Effector CD8-positive, alpha-beta T cell (primary cell): ENCODE measurements around the gene UBXN4.
"Not testable (repeated sequence)": the region's sequence is repeated elsewhere in the genome, so short reads cannot be mapped to it uniquely, and the experiment has no call there.

ENCODE experiments used
- DNase-seq: peaks from one replicate; lab custom pipeline; 2025; lab: John Stamatoyannopoulos, UW

The UBXN4 gene

GRCh38 chr2:135807874-135808273 lies 66.2 kb downstream of the UBXN4 start:
- DNase-seq, result not testable (repeated sequence)

GRCh38 chr2:135812907-135813511 lies 71.4 kb downstream of the UBXN4 start:
- no peak for DNase-seq

DNA sequence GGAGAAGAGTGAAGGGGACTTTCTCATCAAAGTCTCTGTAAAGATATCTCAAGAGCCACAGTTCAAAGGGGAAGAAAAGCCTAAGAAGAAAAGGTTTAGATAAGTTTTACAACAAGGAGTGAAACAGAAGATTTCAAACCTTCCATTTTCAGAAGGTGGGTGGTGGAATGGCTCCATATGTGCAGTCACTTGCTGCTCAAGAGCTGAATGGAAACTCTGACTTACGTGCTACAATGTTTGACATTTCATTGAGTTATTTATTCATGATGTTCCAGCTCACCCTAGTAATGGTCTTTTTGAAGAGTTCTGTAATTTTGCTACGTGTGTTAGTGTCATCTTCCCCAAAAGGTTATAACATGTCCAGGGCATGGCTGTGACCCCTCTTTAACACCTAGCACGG lies 73.6 kb downstream of the UBXN4 start:
- DNase-seq, result no peak

GRCh38 chr2:135817466-135817865 lies 75.8 kb downstream of the UBXN4 start:
- DNase-seq, result no peak

- DNase-seq, result no peak
These were observed 76.3 kb downstream of the UBXN4 start for GRCh38 chr2:135817951-135818350.

DNA sequence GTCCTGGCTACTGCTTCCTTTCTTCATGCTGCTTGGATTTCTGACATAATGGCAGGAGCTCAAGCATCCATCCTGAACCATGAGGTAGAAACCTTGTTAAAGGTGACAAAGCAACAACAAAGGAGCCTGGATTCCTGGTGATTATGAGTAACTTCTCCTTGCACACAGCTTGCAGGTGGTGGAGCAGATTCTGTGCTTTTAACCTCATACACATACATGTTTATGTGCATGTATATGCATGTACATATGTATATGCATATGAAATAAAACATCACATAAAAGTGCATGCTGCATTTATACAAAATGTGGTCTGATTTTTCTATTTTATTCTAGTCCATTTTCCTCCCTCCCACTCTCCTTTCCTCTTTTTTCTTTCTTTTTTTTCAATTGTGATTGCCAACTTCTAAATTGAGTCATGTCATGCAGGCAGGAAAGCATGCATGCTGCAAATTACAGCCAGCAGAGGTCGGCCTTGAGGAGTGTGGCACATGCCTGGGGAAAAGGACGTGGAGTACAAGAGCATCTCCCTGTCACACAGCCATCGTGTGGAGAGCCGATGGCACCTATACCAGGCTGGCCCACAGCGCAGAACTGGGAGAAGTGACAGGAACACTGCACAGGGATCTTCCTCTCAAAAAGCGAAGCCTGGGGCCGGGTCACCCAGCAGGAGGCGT lies 77.4 kb downstream of the UBXN4 start:
- DNase-seq, result no peak

DNA sequence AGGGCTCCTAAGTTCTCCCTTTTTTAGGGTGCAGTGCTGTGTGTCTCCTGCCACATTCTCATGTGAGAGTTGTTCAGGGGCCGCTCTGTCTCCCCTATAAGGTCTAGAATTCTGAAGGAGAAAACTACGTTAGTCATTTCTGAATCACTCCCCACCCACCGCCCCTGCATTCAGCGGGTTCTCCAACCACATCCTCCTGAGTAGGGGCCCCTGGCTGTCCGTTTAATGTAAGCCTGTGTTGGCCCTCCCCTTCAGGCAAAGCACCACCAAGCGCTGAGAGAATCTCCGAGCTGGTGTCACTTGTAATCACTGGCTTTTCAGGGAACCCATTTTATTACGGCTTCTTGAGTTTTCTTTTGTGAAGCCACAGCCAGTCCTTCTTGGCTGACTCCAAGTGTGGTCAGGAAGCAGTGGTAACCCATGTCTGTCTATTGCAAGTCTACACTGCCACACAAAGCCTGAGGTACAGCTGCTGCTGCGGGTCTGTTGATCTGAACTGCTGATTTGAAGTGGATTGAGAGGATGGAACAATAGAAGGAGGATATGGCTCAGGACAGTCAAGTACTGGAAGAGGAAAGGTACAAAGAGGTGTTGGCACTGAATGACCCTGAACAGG lies 78.5 kb downstream of the UBXN4 start:
- DNase-seq, result no peak

DNA sequence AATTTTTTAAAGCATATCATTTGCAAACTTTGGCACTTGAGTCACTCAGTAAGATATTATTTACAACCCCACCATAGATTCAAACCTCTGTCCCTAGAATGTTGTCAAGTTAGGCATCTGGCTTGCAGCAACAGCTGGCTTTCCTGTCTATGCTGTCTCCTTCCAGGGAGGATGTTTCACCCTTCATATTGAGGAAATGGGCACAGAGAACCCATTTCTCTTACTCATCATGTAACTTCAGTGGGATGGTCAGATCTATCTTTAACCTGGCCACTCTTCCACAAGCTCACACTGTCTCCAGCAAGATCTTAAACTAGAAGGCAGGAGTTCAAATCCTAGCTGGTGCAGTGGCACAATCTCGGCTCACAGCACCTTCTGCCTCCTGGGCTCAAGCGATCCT lies 79.5 kb downstream of the UBXN4 start:
- no peak for DNase-seq

- no peak for DNase-seq
These were observed 81.2 kb downstream of the UBXN4 start for GRCh38 chr2:135822855-135823254.

- DNase-seq, result no peak
These were observed 83.5 kb downstream of the UBXN4 start for GRCh38 chr2:135825131-135825530.

GRCh38 chr2:135825550-135826176 lies 84.0 kb downstream of the UBXN4 start:
- no peak for DNase-seq

DNA sequence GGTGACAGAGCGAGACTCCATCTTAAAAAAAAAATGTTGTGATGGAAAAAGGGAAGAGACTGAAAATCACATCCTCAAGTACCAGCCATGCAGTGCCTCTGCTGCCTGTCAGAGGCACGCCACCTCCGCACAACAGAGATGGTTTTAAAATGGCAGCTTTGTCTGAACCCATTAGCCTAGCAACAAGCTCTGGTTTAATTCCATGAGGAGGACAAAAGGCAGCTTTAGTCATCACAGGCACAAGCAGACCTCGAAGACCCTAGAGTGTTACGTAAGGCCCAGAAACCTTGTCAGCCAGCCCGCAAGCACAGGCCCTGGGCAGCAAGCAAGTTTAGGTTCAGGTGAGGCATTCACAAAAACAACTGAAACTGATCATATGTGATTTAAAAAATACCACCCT lies 84.9 kb downstream of the UBXN4 start:
- DNase-seq, result no peak

GRCh38 chr2:135829378-135830135 lies 87.9 kb downstream of the UBXN4 start:
- no peak for DNase-seq

DNA sequence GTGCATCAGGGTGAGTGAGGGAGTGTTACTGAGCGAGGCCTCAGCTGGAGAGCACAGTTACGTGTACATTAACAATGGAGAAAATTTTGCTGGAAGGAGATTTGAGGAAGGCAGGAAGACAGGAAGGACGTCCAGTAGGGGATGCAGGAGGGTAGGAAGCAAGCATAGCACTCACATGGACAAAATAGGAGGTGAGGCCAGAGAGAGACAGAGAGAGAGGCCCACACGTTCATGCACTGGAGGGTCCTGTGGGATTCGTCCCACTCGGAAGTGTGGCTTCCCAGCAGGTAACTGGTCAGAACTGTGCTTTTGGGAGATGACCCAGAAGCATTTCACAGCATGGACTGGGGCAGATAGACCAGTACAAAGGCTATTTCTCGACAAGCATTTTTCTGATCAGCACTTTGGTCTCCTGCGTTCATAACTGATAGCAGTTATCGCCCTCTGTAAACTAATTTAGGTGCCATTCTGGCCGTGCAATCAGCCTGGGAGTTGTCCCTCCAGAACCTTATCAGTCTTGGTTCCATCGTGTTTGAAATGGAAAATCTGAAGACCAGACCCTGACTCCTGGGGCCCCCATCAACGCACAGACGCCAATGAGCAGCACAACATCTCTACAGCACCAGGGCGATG lies 89.6 kb downstream of the UBXN4 start:
- no peak for DNase-seq

DNA sequence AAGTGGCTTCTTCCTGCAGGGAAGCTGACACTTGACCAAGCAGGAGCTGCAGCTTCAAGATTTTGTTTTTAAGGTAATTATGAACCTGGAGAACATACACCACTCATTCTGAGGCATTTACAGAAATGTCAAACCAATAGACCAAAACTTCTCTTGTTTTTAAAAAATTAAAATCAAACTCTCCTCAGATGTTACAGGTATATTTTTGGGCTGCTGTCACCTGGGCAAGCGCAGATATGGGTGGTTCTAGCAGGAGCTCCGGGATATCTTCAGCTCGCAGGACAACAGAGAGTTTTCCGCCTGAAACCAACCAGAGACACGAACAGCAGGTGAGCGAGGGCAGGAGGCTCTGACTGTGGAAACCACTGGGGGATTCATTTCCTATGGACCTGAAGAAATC lies 91.2 kb downstream of the UBXN4 start:
- no peak for DNase-seq
